HepG2 (cell line): ENCODE results near the gene WNT9A. TPM values are rescaled to one million over a fixed set of nuclear protein-coding genes. Genes with fewer than 3 reads are reported as not detected.

Source experiments
- ATAC-seq: fragments of 200-7000 bp; cut with Tn5 transposase; 3 replicates; pipeline ENCODE4 v1.9.1; 2020; ENCODE audit warnings: mild to moderate bottlenecking, moderate library complexity
- BruUV-seq: library from RNA; stranded (reverse); fragments of 400-500 nt; replicated peaks from 2 replicates; lab custom pipeline; 2021; lab: Mats Ljungman, UMichigan
- CTCF ChIA-PET: fragments of 300-600 bp; formaldehyde crosslinking; extraction: SDS; loops from one replicate; lab custom pipeline; 2021; ENCODE audit warnings: low total read pairs, inconsistent platforms, low intra/inter-chr PET ratio; lab: Yijun Ruan, JAX
- POLR2A ChIA-PET: fragments of 350-600 bp; sonication (Branson Sonifier 250); formaldehyde crosslinking; loops from one replicate; lab custom pipeline; 2020; ENCODE audit warnings: antibody characterized with exemption, inconsistent platforms; lab: Yijun Ruan, JAX
- DNase-seq: peaks from one replicate; pipeline ENCODE4 v3.0.0-alpha.2; 2015; ENCODE audit warnings: low spot score
- FAIRE-seq: peaks from 3 replicates; lab custom pipeline; 2011; peaks lifted over from hg19 to GRCh38; lab: Jason Lieb, UNC
- H2AFZ ChIP-seq: one replicate; pipeline ENCODE4 v1.6.1; 2011; ENCODE audit warnings: low read length, inconsistent platforms
- H3K27ac ChIP-seq: fragments of 300-600 bp; 3 replicates; pipeline ENCODE4 v1.8.0; 2011; ENCODE audit warnings: mixed run types, mild to moderate bottlenecking, mixed read lengths, low read length, inconsistent platforms; ENCODE audit not compliant: insufficient read depth; ENCODE audit errors: extremely low read length
- H3K27me3 ChIP-seq, 2 experiments: fragments of 200-600 bp in 1 of 2; 2 replicates in 1 of 2; 3 replicates in 1 of 2; pipeline versions ENCODE4 v1.6.0 to v1.8.0; 2011; ENCODE audit warnings: low read length in 2 of 2, mild to moderate bottlenecking in 2 of 2, moderate library complexity in 2 of 2, inconsistent platforms in 1 of 2; ENCODE audit not compliant: insufficient read depth in 2 of 2, control insufficient read depth in 1 of 2
- H3K36me3 ChIP-seq, 2 experiments: fragments of 200-600 bp in 1 of 2; replicated peaks in 1 of 2; 2 replicates in 1 of 2; 3 replicates in 1 of 2; pipeline versions ENCODE4 v1.5.1 to v1.8.0; 2011; ENCODE audit warnings: low read length in 2 of 2, inconsistent platforms in 1 of 2; ENCODE audit not compliant: insufficient read depth in 2 of 2, control insufficient read depth in 1 of 2
- H3K4me1 ChIP-seq: 2 replicates; pipeline ENCODE4 v1.5.1; 2012; ENCODE audit warnings: low read length, inconsistent platforms; ENCODE audit not compliant: insufficient read depth
- H3K4me2 ChIP-seq: 2 replicates; pipeline ENCODE4 v1.6.0; 2011; ENCODE audit warnings: low read depth, low read length, inconsistent platforms
- H3K4me3 ChIP-seq, 3 experiments: fragments of 200-600 bp in 1 of 3; sonication (generic), shearing (Covaris generic) in 1 of 3; replicated peaks in 1 of 3; 2 replicates each; pipeline ENCODE4 v1.5.1; 2011 to 2016; ENCODE audit warnings: low read length in 3 of 3, inconsistent platforms in 2 of 3, low read depth in 2 of 3, mild to moderate bottlenecking in 2 of 3, control low read depth in 1 of 3, mixed read lengths in 1 of 3; ENCODE audit not compliant: insufficient read depth in 1 of 3
- H3K79me2 ChIP-seq: one replicate; pipeline ENCODE4 v1.6.1; 2011; ENCODE audit warnings: low read length, inconsistent platforms; ENCODE audit not compliant: insufficient read depth
- H3K9ac ChIP-seq: 2 replicates; pipeline ENCODE4 v1.6.0; 2011; ENCODE audit warnings: mild to moderate bottlenecking, low read depth, low read length, inconsistent platforms; ENCODE audit not compliant: insufficient read depth
- H3K9me3 ChIP-seq: 2 replicates; pipeline ENCODE4 v1.5.1; 2012; ENCODE audit warnings: mild to moderate bottlenecking, low read length
- H4K20me1 ChIP-seq: 2 replicates; pipeline ENCODE4 v1.6.0; 2011; ENCODE audit warnings: inconsistent platforms, mild to moderate bottlenecking, low read length, moderate library complexity; ENCODE audit not compliant: insufficient read depth
- CHCHD3 ChIP-seq: sonication (generic); formaldehyde crosslinking; IDR thresholded peaks from 2 replicates; pipeline ENCODE4 v1.8.0; 2022; ENCODE audit warnings: mild to moderate bottlenecking, missing genetic modification reagents, moderate library complexity
- DNMT3B ChIP-seq: conservative IDR thresholded peaks from 2 replicates; pipeline ENCODE4 v1.6.1; 2016; ENCODE audit warnings: missing biosample characterization, control low read depth
- ETV6 ChIP-seq: sonication (generic); formaldehyde crosslinking; conservative IDR thresholded peaks from 2 replicates; pipeline ENCODE4 v1.4.0; 2020; ENCODE audit warnings: missing genetic modification reagents
- HNF1A ChIP-seq, 2 experiments: sonication (generic) in 1 of 2; formaldehyde crosslinking in 1 of 2; IDR thresholded peaks; 2 replicates each; pipeline versions ENCODE4 v1.4.0 to v1.6.1; 2016 to 2020; ENCODE audit warnings: borderline replicate concordance in 1 of 2, low read depth in 1 of 2, mild to moderate bottlenecking in 1 of 2, missing genetic modification reagents in 1 of 2
- MIER2 ChIP-seq: IDR thresholded peaks from 2 replicates; pipeline ENCODE4 v1.6.1; 2016; ENCODE audit warnings: missing biosample characterization, missing genetic modification reagents
- MTF1 ChIP-seq: sonication (generic); formaldehyde crosslinking; IDR thresholded peaks from 2 replicates; pipeline ENCODE4 v1.5.0; 2020; ENCODE audit warnings: missing genetic modification reagents
- SATB2 ChIP-seq: sonication (generic); formaldehyde crosslinking; IDR thresholded peaks from 2 replicates; pipeline ENCODE4 v1.5.0; 2020; ENCODE audit warnings: missing genetic modification reagents
- TGIF2 ChIP-seq: IDR thresholded peaks from 2 replicates; pipeline ENCODE4 v1.6.1; 2016; ENCODE audit warnings: control low read depth, missing compliant biosample characterization
- THAP11 ChIP-seq: IDR thresholded peaks from 2 replicates; pipeline ENCODE4 v1.6.1; 2016; ENCODE audit warnings: missing biosample characterization, missing genetic modification reagents
- ZBTB39 ChIP-seq: sonication (generic); formaldehyde crosslinking; IDR thresholded peaks from 2 replicates; pipeline ENCODE4 v1.5.0; 2020; ENCODE audit warnings: missing genetic modification reagents
- ZNF362 ChIP-seq: sonication (generic); formaldehyde crosslinking; IDR thresholded peaks from 2 replicates; pipeline ENCODE4 v1.4.0; 2020; ENCODE audit warnings: missing genetic modification reagents, mild to moderate bottlenecking, borderline replicate concordance
- ZNF703 ChIP-seq: sonication (generic); formaldehyde crosslinking; IDR thresholded peaks from 2 replicates; pipeline ENCODE4 v1.5.1; 2020; ENCODE audit warnings: missing genetic modification reagents, mild to moderate bottlenecking, moderate library complexity, borderline replicate concordance
- WGBS: methylation state at CpG from one replicate; pipeline ENCODE4 v1.1.6; 2017; ENCODE audit warnings: low lambda C conversion rate; 5-methylcytosine and 5-hydroxymethylcytosine counted together
- in situ Hi-C: cut with HindIII; loops from 2 replicates; pipeline ENCODE4 v1.10.0; 2017; ENCODE audit warnings: low pct_unique_long_range_greater_than_20kb; ENCODE audit not compliant: extremely low pct_ligation_motif_present
- intact Hi-C: fragments of 100-400 bp; cut with micrococcal nuclease; formaldehyde crosslinking; loops from one replicate; pipeline ENCODE4 v1.10.0; 2022; ENCODE audit not compliant: unreplicated experiment
- polyA plus RNA-seq, 8 experiments: library from polyadenylated mRNA; depleted of rRNA in 3 of 8; stranded (reverse) in 7 of 8; unstranded in 1 of 8; fragments of >200 nt; fragmentation: Illumina TruSeq in 4 of 8; extraction: Trizol in 4 of 8; gene quantifications; 2 replicates each; pipeline versions ENCODE4 v1.2.1 to v1.2.3, GENCODE V29; 2011 to 2016; ENCODE audit warnings: low read depth in 4 of 8, missing spikeins in 1 of 8, mixed read lengths in 1 of 8; ENCODE audit not compliant: insufficient read depth in 1 of 8
- total RNA-seq, 5 experiments: library from RNA; depleted of rRNA; stranded (reverse); fragments of >200 nt; fragmentation: Illumina TruSeq; extraction: Trizol; gene quantifications; 2 replicates each; pipeline ENCODE4 v1.2.3, GENCODE V29; 2016; ENCODE audit warnings: low read depth in 1 of 5

WNT9A gene
- total and polyA plus RNA-seq, 2 of the 13 experiments (the other 11 are each of a cell fraction or from before 2014, with no cell fraction given) = 0.04 TPM; not detected in 1

- TF ChIP-seq ZNF362 (no peak), THAP11 (CRISPR knock-in tag) (no peak)
Observed at GRCh38 chr1:227904541-227905335, 43.0 kb downstream of the WNT9A start (continued).

- peaks cover 0 to 9% of the 10 kb centered on the region in 2 experiments; a peak in 2 of 5 replicates for H3K27me3 ChIP-seq
- no peaks in the 10 kb centered on the region for H3K79me2 ChIP-seq
- in situ Hi-C loops = loop anchor here (5.0 kb wide), 1 partner anchor 43 kb away; the partner anchor contains the start of gene WNT9A
- ChIA-PET CTCF (no interaction called here), POLR2A (no interaction called here)
- no peaks in the 10 kb centered on the region for H3K4me1 ChIP-seq
- WGBS = 0% methylated on average over 2 of the region's 22 CpGs
- ATAC-seq (no peak), FAIRE-seq (no peak), DNase-seq (no peak)
- intact Hi-C loops = no loop called here
- H3K9me3 ChIP-seq = no peaks in the 10 kb centered on the region
- no peaks in the 10 kb centered on the region for H4K20me1 ChIP-seq
- H3K4me3 ChIP-seq = no peak overlapping the region
- no TSS peak for BruUV-seq
- H3K9ac ChIP-seq = no peak overlapping the region
- no peaks in the 10 kb centered on the region for H3K36me3 ChIP-seq
- no peak overlapping the region for H3K27ac ChIP-seq
- no peak overlapping the region for H3K4me2 ChIP-seq
- no peak overlapping the region for H2AFZ ChIP-seq
- no peak for TF ChIP-seq MTF1 (CRISPR knock-in tag)
- no peak for TF ChIP-seq SATB2 (CRISPR knock-in tag)
- TF ChIP-seq ZBTB39 (CRISPR knock-in tag) = no peak
- TF ChIP-seq TGIF2 (CRISPR knock-in tag) = no peak
- no peak for TF ChIP-seq DNMT3B
- TF ChIP-seq CHCHD3 (CRISPR knock-in tag) = no peak
- TF ChIP-seq HNF1A (IDR thresholded peaks at IDR 0.05; ENCODE audit: low read depth) = no peak
- TF ChIP-seq HNF1A (CRISPR knock-in tag; IDR thresholded peaks at IDR 0.05; ENCODE audit: borderline replicate concordance) = no peak
- no peak for TF ChIP-seq ETV6 (CRISPR knock-in tag)
- TF ChIP-seq ZNF703 = no peak
- no peak for TF ChIP-seq MIER2 (CRISPR knock-in tag)
Observed at GRCh38 chr1:227903614-227904501, 43.9 kb downstream of the WNT9A start.
